ENCODE results near the gene TRPV2. TPM values are rescaled to one million over a fixed set of nuclear protein-coding genes. Genes with fewer than 3 reads are reported as not detected.
"Not testable (repeated sequence)": the region's sequence is repeated elsewhere in the genome, so short reads cannot be mapped to it uniquely, and the experiment has no call there.

TRPV2 gene
- total RNA-seq, 1 donor from 2014 or later = 46.8 TPM

DNA sequence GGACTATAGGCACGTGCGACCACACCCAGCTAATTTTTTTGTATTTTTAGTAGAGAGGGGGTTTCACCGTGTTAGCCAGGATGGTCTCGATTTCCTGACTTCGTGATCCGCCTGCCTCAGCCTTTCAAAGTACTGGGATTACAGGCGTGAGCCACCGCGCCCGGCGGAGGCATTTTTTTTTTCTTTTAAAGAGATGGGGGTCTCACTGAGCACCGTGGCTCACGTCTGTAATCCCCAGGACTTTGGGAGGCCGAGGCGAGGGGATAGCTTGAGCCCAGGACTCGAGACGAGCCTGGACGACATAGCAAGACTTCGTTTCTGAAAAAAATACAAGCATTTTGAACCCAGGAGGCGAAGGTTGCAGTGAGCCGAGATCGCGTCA lies 29.3 kb upstream of the TRPV2 start:
- not testable (repeated sequence) for DNase-seq (ENCODE audit: low spot score); H3K9me3 Mint-ChIP-seq; H3K27me3 Mint-ChIP-seq (ENCODE audit: low read depth)
- peaks cover 33% of the 10 kb centered on the region for H3K4me1 Mint-ChIP-seq (ENCODE audit: low read depth)
- intact Hi-C loops (cut with micrococcal nuclease) = loop anchor here (1.0 kb wide), 2 partner anchors 30 to 135 kb away; no protein-coding TSS in a partner anchor
- peak overlapping the region; percentile 47 for H3K27ac Mint-ChIP-seq
- peak overlapping the region; percentile 84 for H3K4me3 Mint-ChIP-seq (ENCODE audit: low read depth)
- H3K36me3 Mint-ChIP-seq (ENCODE audit: low read depth) = peaks cover 35% of the 10 kb centered on the region

DNA sequence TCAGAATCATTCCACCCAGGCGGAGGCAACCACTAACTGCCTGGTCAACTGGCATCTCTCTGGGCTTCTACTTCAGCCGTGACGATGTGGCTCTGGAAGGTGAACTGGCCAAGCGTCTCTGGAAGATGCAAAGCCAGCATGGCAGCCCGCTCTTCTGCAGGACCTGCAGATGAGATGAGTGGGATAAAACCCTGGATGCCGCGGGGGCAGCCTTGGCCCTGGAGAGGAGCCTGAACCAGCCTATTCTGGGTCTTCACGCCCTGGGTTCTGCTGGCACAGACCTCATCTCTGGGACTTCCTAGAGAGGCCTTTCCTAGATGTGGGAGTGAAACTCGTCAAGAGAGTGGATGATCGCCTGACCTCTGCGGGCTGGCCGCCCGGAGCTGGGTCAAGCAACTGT lies 23.9 kb upstream of the TRPV2 start:
- H3K27ac Mint-ChIP-seq = no peak overlapping the region
- H3K4me3 Mint-ChIP-seq (ENCODE audit: low read depth) = no peak overlapping the region
- intact Hi-C loops (cut with micrococcal nuclease) = no loop called here
- peaks cover 7% of the 10 kb centered on the region for H3K27me3 Mint-ChIP-seq (ENCODE audit: low read depth)
- no peak for DNase-seq (ENCODE audit: low spot score)
- H3K9me3 Mint-ChIP-seq = no peaks in the 10 kb centered on the region
- no peaks in the 10 kb centered on the region for H3K36me3 Mint-ChIP-seq (ENCODE audit: low read depth)
- peaks cover 4% of the 10 kb centered on the region for H3K4me1 Mint-ChIP-seq (ENCODE audit: low read depth)

DNA sequence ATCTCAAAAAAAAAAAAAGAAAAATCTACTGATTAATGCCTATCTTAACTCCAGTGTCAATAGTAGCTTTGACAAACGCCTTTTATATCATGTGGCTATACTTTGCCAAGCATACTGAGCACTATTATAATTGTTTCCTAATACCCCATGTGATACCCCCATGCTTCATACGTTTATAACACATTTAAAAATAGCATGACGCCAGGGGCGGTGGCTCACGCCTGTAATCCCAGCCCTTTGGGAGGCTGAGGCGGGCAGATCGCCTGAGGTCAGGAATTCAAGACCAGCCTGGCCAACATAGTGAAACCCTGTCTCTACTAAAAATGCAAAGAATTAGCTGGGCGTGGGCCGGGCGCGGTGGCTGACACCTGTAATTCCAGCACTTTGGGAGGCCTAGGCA lies 22.9 kb upstream of the TRPV2 start:
- DNase-seq (ENCODE audit: low spot score); H3K27ac Mint-ChIP-seq; intact Hi-C loops (cut with micrococcal nuclease); H3K4me1 Mint-ChIP-seq (ENCODE audit: low read depth); H3K9me3 Mint-ChIP-seq; H3K27me3 Mint-ChIP-seq (ENCODE audit: low read depth); H3K4me3 Mint-ChIP-seq (ENCODE audit: low read depth); H3K36me3 Mint-ChIP-seq (ENCODE audit: low read depth): not testable (repeated sequence)

DNA sequence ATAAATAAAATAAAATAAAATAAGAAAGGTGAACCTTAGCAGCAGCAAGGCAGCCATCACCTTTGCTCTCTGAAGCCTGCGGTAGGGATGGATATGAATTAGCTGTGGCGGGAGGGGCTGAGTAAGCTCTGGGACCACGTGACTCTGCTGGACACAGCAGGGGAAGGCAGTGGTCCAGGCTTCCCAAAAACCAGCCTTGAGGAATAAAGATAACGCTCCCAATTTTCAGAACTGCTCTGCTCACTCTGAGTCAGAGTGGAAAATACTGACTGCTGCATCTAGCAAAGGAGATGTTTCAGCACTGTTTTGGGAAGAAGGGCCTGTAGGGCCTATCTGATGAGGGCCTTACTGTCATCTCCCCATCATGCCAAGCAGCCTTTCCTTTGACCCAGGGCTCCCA lies 19.5 kb upstream of the TRPV2 start:
- intact Hi-C loops (cut with micrococcal nuclease); DNase-seq (ENCODE audit: low spot score): not testable (repeated sequence)

GRCh38 chr17:16396693-16397092 lies 18.7 kb upstream of the TRPV2 start:
- H3K4me3 Mint-ChIP-seq (ENCODE audit: low read depth); H3K27me3 Mint-ChIP-seq (ENCODE audit: low read depth); DNase-seq (ENCODE audit: low spot score); intact Hi-C loops (cut with micrococcal nuclease); H3K27ac Mint-ChIP-seq; H3K4me1 Mint-ChIP-seq (ENCODE audit: low read depth); H3K36me3 Mint-ChIP-seq (ENCODE audit: low read depth); H3K9me3 Mint-ChIP-seq: not testable (repeated sequence)

More for the DNA sequence above, 19.5 kb upstream of the TRPV2 start:
- H3K9me3 Mint-ChIP-seq; H3K27ac Mint-ChIP-seq; H3K36me3 Mint-ChIP-seq (ENCODE audit: low read depth); H3K4me1 Mint-ChIP-seq (ENCODE audit: low read depth); H3K4me3 Mint-ChIP-seq (ENCODE audit: low read depth); H3K27me3 Mint-ChIP-seq (ENCODE audit: low read depth): not testable (repeated sequence)

DNA sequence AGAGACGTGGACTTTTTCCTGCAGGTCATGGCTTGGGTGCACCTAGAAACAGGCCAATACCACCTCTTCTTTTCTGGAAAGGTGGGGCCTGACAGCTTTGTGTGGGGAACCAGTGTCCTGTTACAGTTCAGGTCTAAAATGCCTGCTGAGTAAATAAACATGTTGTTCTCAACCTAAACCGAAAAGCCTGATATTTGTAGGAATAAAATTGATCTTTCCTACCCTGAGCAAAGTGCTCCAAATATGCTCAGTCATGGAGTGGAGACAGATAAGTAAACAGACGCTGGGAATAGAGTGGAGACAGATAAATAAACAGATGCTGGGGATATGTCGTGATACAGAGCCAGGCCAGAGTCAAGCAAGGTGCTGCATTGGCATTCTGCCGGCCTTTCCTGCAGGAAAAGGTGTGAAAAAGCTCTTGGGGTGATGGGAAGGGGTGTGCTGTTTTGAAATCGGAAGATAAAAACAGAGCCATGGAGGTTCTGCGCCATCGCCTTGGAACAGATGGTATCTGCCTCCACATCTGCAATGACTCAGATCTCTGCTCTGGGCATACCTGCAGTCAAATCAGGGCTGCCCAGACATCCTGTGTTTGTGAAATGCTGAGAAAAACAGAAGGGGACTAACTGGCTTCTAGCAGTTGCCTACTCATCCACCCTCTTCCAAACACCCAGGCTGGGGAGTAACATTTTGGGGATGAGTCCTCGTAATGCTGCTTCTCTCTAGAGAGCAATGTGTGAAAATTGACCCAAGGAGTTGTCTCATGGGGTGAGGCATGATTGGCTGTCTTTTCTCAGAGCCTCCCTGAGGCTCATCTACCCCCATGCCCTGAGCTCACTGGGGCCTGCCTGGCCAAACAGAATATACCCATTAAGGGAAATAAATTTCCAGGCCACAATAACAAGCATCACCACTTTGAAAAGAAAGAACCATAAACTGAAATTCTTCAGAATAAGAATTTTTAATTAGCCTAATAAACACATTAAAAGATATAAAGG lies 16.8 kb upstream of the TRPV2 start:
- Mint-ChIP-seq H3K27me3 (ENCODE audit: low read depth) (peaks cover 2% of the 10 kb centered on the region), H3K27ac (peak overlapping the region; percentile 4), H3K4me1 (ENCODE audit: low read depth) (peaks cover 8% of the 10 kb centered on the region), H3K36me3 (ENCODE audit: low read depth) (no peaks in the 10 kb centered on the region), H3K9me3 (no peaks in the 10 kb centered on the region), H3K4me3 (ENCODE audit: low read depth) (no peak overlapping the region)
- intact Hi-C loops (cut with micrococcal nuclease) = no loop called here
- peak; percentile 34 for DNase-seq (ENCODE audit: low spot score)

GRCh38 chr17:16403847-16404246 lies 11.5 kb upstream of the TRPV2 start:
- H3K4me1 Mint-ChIP-seq (ENCODE audit: low read depth); H3K27ac Mint-ChIP-seq; DNase-seq (ENCODE audit: low spot score); H3K36me3 Mint-ChIP-seq (ENCODE audit: low read depth); intact Hi-C loops (cut with micrococcal nuclease); H3K4me3 Mint-ChIP-seq (ENCODE audit: low read depth); H3K9me3 Mint-ChIP-seq: not testable (repeated sequence)
- H3K27me3 Mint-ChIP-seq (ENCODE audit: low read depth) = peaks cover 22% of the 10 kb centered on the region

GRCh38 chr17:16406742-16407674 lies 8.4 kb upstream of the TRPV2 start:
- intact Hi-C loops (cut with micrococcal nuclease) = no loop called here
- H3K36me3 Mint-ChIP-seq (ENCODE audit: low read depth) = no peaks in the 10 kb centered on the region
- peaks cover 22% of the 10 kb centered on the region for H3K27me3 Mint-ChIP-seq (ENCODE audit: low read depth)
- peak overlapping the region; percentile 39 for H3K4me3 Mint-ChIP-seq (ENCODE audit: low read depth)
- no peak overlapping the region for H3K27ac Mint-ChIP-seq
- no peak for DNase-seq (ENCODE audit: low spot score)
- H3K4me1 Mint-ChIP-seq (ENCODE audit: low read depth) = peaks cover 2% of the 10 kb centered on the region
- H3K9me3 Mint-ChIP-seq = no peaks in the 10 kb centered on the region

DNA sequence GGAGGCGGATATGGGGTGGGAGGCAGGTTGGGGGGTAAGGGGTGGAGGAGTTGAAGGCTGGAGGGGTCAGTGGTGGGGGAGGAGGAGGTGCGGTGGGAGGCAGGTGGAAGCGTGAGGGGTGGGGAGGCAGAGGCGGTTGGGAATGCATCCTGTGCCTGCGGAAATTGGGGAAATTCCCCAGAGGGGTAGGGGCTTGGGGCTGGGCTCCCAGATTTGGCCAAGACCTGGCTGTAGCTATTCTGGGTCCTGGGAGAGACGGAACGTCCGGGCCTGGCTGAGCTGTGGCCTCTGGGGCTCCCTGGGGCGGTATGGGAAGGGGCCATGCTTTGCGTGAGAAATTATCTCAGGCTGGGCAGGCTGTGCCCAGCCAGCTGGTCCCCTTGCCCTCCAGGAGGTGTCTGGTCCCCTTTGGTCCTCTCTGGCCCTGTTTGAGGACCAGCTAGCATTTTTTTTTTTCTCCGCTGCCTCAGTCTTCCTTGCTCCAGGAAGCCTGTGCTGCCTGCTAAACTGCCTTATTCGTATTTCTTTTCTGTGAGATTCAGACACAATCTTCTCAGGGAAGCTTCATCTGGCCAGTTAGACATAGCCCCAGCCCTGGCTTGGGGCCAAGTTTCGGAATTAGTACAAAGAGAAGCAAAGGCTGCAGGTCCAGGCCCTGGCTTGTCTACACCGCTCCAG lies 7.3 kb upstream of the TRPV2 start:
- no peak for DNase-seq (ENCODE audit: low spot score)
- H3K4me1 Mint-ChIP-seq (ENCODE audit: low read depth) = peaks cover 2% of the 10 kb centered on the region
- intact Hi-C loops (cut with micrococcal nuclease) = no loop called here
- H3K9me3 Mint-ChIP-seq = no peaks in the 10 kb centered on the region
- no peak overlapping the region for H3K27ac Mint-ChIP-seq
- no peaks in the 10 kb centered on the region for H3K36me3 Mint-ChIP-seq (ENCODE audit: low read depth)
- H3K4me3 Mint-ChIP-seq (ENCODE audit: low read depth) = peak overlapping the region; percentile 21
- H3K27me3 Mint-ChIP-seq (ENCODE audit: low read depth) = peaks cover 20% of the 10 kb centered on the region

- Mint-ChIP-seq H3K9me3 (no peaks in the 10 kb centered on the region), H3K36me3 (ENCODE audit: low read depth) (peaks cover 43% of the 10 kb centered on the region), H3K27ac (peak overlapping the region; percentile 96), H3K27me3 (ENCODE audit: low read depth) (no peaks in the 10 kb centered on the region), H3K4me1 (ENCODE audit: low read depth) (peaks cover 42% of the 10 kb centered on the region), H3K4me3 (ENCODE audit: low read depth) (peak overlapping the region; percentile 96)
- DNase-seq (ENCODE audit: low spot score) = no peak
- intact Hi-C loops (cut with micrococcal nuclease) = loop anchor here (5.0 kb wide), 2 partner anchors 55 to 130 kb away; no protein-coding TSS in a partner anchor
These were observed 2.0 kb downstream of the TRPV2 start for GRCh38 chr17:16417399-16417798.

DNA sequence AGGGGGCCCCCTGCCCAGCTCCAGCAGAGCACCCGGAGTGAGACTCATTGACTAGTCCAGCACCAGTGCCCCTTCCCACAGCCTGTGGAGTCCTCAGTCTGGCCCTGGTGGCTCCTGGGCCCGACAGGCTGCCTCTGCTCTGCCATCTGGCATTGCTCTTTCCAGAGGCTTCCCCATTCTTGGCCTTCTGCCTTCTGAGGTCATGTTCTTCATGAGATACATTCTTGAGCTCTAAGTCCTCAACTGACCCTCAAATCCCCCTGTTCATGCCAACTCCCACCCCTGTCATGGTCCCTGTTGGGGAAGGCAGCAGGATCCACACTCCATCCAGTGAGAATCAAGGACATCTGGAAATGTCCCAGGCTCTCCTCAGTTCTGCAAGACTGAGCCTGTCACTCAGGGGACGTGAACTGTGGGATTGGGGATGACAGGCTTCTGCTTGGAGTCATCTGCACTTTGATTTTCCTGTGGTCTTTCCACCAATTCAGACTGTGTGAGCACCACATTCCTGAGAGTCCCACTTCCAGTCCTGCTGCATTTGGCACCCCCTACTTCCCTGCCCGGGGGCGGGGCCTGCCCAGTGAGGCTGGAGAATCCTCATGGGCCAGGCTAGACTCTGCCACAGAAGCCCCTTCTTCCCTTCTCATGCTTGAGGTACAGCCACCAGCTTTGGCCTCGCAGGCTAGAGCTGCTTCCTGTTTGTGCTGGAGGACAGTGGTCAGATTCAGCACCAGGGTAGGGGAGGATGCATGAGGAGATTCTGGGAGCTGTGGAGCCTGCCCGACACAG lies 2.7 kb downstream of the TRPV2 start:
- no peak overlapping the region for H3K4me3 Mint-ChIP-seq (ENCODE audit: low read depth)
- intact Hi-C loops (cut with micrococcal nuclease) = loop anchor here (5.0 kb wide), 2 partner anchors 56 to 131 kb away; no protein-coding TSS in a partner anchor
- DNase-seq (ENCODE audit: low spot score) = no peak
- H3K27ac Mint-ChIP-seq = peak overlapping the region; percentile 92
- no peaks in the 10 kb centered on the region for H3K27me3 Mint-ChIP-seq (ENCODE audit: low read depth)
- peaks cover 50% of the 10 kb centered on the region for H3K36me3 Mint-ChIP-seq (ENCODE audit: low read depth)
- H3K9me3 Mint-ChIP-seq = no peaks in the 10 kb centered on the region
- H3K4me1 Mint-ChIP-seq (ENCODE audit: low read depth) = peaks cover 42% of the 10 kb centered on the region

Measured in activated T-helper 2 cell treated with anti-CD3 and anti-CD28 coated beads, Interferon-gamma antibody, Interleukin-2, Interleukin-4, amounts not matched to agents 10 μg/mL and 5 μg/mL and 100 μg/mL, durations not matched to agents 14 hours and 24 hours and 36 hours (primary cell).